B cell (primary cell): ENCODE data around the gene C19orf47. TPM values are rescaled to one million over a fixed set of nuclear protein-coding genes. Genes with fewer than 3 reads are reported as not detected.

Experiments
- ATAC-seq: fragments of 200-7000 bp; cut with Tn5 transposase; one replicate; pipeline ENCODE4 v1.10.0; 2021; ENCODE audit warnings: low read depth, mild to moderate bottlenecking, moderate number of reproducible peaks, moderate library complexity
- CTCF ChIA-PET: fragments of 350-600 bp; sonication (Branson Sonifier 250); formaldehyde crosslinking; loops from one replicate; lab custom pipeline; 2021; ENCODE audit warnings: antibody characterized with exemption, inconsistent platforms; lab: Charles Lee
- POLR2A ChIA-PET: fragments of 350-600 bp; sonication (Branson Sonifier 250); formaldehyde crosslinking; loops from one replicate; lab custom pipeline; 2021; ENCODE audit warnings: antibody characterized with exemption; lab: Charles Lee
- DNase-seq: peaks from one replicate; pipeline ENCODE4 v3.0.0; 2013
- H2AFZ ChIP-seq: 2 replicates; pipeline ENCODE4 v1.6.1; 2012; ENCODE audit warnings: mild to moderate bottlenecking, low read depth, low read length; ENCODE audit not compliant: insufficient read depth, poor library complexity, severe bottlenecking
- H3K27ac ChIP-seq, 2 donors: 1 replicate in 1 of 2; 2 replicates in 1 of 2; pipeline ENCODE4 v1.5.1; 2012 to 2013; ENCODE audit warnings: low read length in 2 of 2, mild to moderate bottlenecking in 2 of 2, moderate library complexity in 1 of 2
- H3K27me3 ChIP-seq, 4 experiments: fragments of 200-600 bp in 1 of 4; sonication (generic) in 1 of 4; replicated peaks in 1 of 4; 1 replicate in 2 of 4; 2 replicates in 2 of 4; pipeline versions ENCODE4 v1.6.1 to v1.7.0; 2013 to 2016; ENCODE audit warnings: low read length in 3 of 4, mild to moderate bottlenecking in 2 of 4, mixed read lengths in 1 of 4, moderate library complexity in 1 of 4; ENCODE audit not compliant: insufficient read depth in 4 of 4, control insufficient read depth in 3 of 4; ENCODE audit errors: control extremely low read depth in 1 of 4
- H3K36me3 ChIP-seq, 2 experiments: replicated peaks in 1 of 2; 1 replicate in 1 of 2; 2 replicates in 1 of 2; pipeline versions ENCODE4 v1.6.1 to v1.7.1; 2013; ENCODE audit warnings: low read length in 1 of 2; ENCODE audit not compliant: insufficient read depth in 2 of 2, control insufficient read depth in 1 of 2; ENCODE audit errors: control extremely low read depth in 1 of 2, extremely low read depth in 1 of 2
- H3K4me1 ChIP-seq, 2 donors: fragments of 200-600 bp in 1 of 2; sonication (generic) in 1 of 2; 1 replicate in 1 of 2; 2 replicates in 1 of 2; pipeline versions ENCODE4 v1.5.1 to v1.6.1; 2013 to 2017; ENCODE audit warnings: low read length in 2 of 2; ENCODE audit not compliant: control insufficient read depth in 2 of 2, insufficient read depth in 2 of 2
- H3K4me2 ChIP-seq: replicated peaks from 2 replicates; pipeline ENCODE3; 2012; ENCODE audit warnings: mild to moderate bottlenecking, low read depth, low read length; ENCODE audit not compliant: poor library complexity, severe bottlenecking
- H3K4me3 ChIP-seq, 5 experiments: fragments of 200-600 bp in 1 of 5; sonication (generic) in 1 of 5; 1 replicate in 3 of 5; 2 replicates in 2 of 5; pipeline versions ENCODE4 v1.5.1 to v1.7.0; 2011 to 2016; ENCODE audit warnings: low read length in 4 of 5, mild to moderate bottlenecking in 4 of 5, low read depth in 2 of 5, control low read depth in 1 of 5, moderate library complexity in 1 of 5; ENCODE audit not compliant: insufficient read depth in 1 of 5; ENCODE audit errors: control extremely low read depth in 1 of 5, extremely low read depth in 1 of 5
- H3K79me2 ChIP-seq: fragments of 200-600 bp; sonication (generic); one replicate; pipeline ENCODE4 v1.6.0; 2016; ENCODE audit warnings: low read length; ENCODE audit not compliant: control insufficient read depth, insufficient read depth
- H3K9ac ChIP-seq: fragments of 200-600 bp; sonication (generic); 2 replicates; pipeline ENCODE4 v1.6.1; 2017; ENCODE audit warnings: mild to moderate bottlenecking, low read length, moderate library complexity
- H3K9me3 ChIP-seq, 3 donors: one replicate each; pipeline versions ENCODE4 v1.6.1 to v1.7.1; 2013; ENCODE audit warnings: low read length in 2 of 3; ENCODE audit not compliant: control insufficient read depth in 2 of 3, insufficient read depth in 1 of 3; ENCODE audit errors: control extremely low read depth in 1 of 3
- H4K20me1 ChIP-seq: 2 replicates; pipeline ENCODE4 v1.6.0; 2012; ENCODE audit warnings: mild to moderate bottlenecking, low read length; ENCODE audit not compliant: insufficient read depth, control insufficient read depth, poor library complexity, severe bottlenecking
- H3K27ac Mint-ChIP-seq: one replicate; pipeline ENCODE4 v1.8.0; 2021; ENCODE audit warnings: mixed read lengths
- H3K27me3 Mint-ChIP-seq: one replicate; pipeline ENCODE4 v1.8.0; 2021; ENCODE audit warnings: mixed read lengths
- H3K4me1 Mint-ChIP-seq: one replicate; pipeline ENCODE4 v1.8.0; 2021; ENCODE audit warnings: mixed read lengths
- H3K4me3 Mint-ChIP-seq: one replicate; pipeline ENCODE4 v1.8.0; 2021; ENCODE audit warnings: mixed read lengths
- H3K9me3 Mint-ChIP-seq: one replicate; pipeline ENCODE4 v1.8.0; 2022; ENCODE audit warnings: mixed read lengths; ENCODE audit not compliant: insufficient read depth
- EZH2 ChIP-seq: IDR thresholded peaks from 2 replicates; pipeline ENCODE4 v1.6.1; 2012; ENCODE audit warnings: borderline replicate concordance, low read depth, mild to moderate bottlenecking, moderate library complexity, low read length; ENCODE audit not compliant: insufficient read depth, poor library complexity, severe bottlenecking
- WGBS: methylation state at CpG from one replicate; pipeline ENCODE4 v1.1.5; 2013; ENCODE audit warnings: missing lambda C conversion rate; ENCODE audit not compliant: insufficient coverage; 5-methylcytosine and 5-hydroxymethylcytosine counted together
- intact Hi-C: fragments of 100-400 bp; cut with micrococcal nuclease; formaldehyde crosslinking; loops from one replicate; pipeline ENCODE4 v1.10.0; 2022
- polyA plus RNA-seq: library from polyadenylated mRNA; depleted of rRNA; stranded (reverse); fragments of >200 nt; gene quantifications from 2 replicates; pipeline ENCODE4 v1.2.3, GENCODE V29; 2012
- total RNA-seq, 2 donors: library from RNA; stranded (reverse); fragments of 120-200 nt in 1 of 2; gene quantifications; 1 replicate in 1 of 2; 2 replicates in 1 of 2; pipeline versions ENCODE4 v1.2.3 to v1.2.4, GENCODE V29; 2013 to 2022
- TF ChIP-seq, protein P1 (sequence below): fragments of 200-600 bp; IDR thresholded peaks from one replicate; pipeline ENCODE4 v1.8.0; 2022; ENCODE audit warnings: antibody characterized with exemption, mild to moderate bottlenecking

The C19orf47 gene
- total and polyA plus RNA-seq, 2 donors (not counting 1 experiment from before 2014, with no cell fraction given) = 12.7 to 16.7 TPM

DNA sequence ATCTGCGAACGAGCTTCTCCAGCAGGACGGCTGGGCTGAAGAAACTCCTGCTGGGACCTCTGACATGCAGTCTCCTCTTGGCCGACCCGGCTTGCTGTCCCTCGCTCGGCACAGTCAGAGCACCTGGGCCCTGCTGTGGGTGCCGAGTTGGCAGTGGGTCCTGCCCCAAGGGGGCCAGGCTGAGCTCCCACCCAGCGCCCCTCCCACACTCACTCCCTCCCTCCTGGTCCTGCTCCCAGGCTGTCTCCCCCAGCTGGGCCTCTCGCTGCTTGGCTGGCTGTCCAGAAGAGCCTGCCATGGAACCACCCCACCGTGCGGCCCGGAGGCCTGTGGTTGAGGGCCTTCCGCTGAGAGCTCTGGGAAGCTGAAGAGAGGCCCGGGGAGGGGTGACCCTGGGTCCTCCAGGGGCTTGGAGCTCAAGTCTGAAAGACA, 69.1 kb downstream of the C19orf47 start:
- Histone ChIP-seq H3K9ac (no peak overlapping the region), H3K4me2 (peak overlapping the region; percentile 67), H3K79me2 (peaks cover 98% of the 10 kb centered on the region), H4K20me1 (peaks cover 62% of the 10 kb centered on the region), H2AFZ (no peak overlapping the region), H3K9me3 (no peaks in the 10 kb centered on the region), H3K4me3 (no peak overlapping the region), H3K4me1 (peaks cover 61 to 78% of the 10 kb centered on the region in 2 donors), H3K36me3 (peaks cover 0 to 3% of the 10 kb centered on the region in 2 experiments), H3K27ac (peak overlapping the region; percentile 66 to 100), H3K27me3 (no peaks in the 10 kb centered on the region)
- Mint-ChIP-seq H3K27ac (no peak overlapping the region), H3K27me3 (no peaks in the 10 kb centered on the region), H3K4me3 (peak overlapping the region; percentile 32), H3K9me3 (no peaks in the 10 kb centered on the region), H3K4me1 (peaks cover 80% of the 10 kb centered on the region)
- POLR2A ChIA-PET = interaction anchor here (0.5 to 0.7 kb wide), 2 partner anchors 134 to 983 kb away, joined by 3 to 4 read pairs; no protein-coding TSS in a partner anchor
- DNase-seq = peak; percentile 16
- WGBS = 35% methylated on average over 13 of the region's 15 CpGs
- TF ChIP-seq, protein P1, sequence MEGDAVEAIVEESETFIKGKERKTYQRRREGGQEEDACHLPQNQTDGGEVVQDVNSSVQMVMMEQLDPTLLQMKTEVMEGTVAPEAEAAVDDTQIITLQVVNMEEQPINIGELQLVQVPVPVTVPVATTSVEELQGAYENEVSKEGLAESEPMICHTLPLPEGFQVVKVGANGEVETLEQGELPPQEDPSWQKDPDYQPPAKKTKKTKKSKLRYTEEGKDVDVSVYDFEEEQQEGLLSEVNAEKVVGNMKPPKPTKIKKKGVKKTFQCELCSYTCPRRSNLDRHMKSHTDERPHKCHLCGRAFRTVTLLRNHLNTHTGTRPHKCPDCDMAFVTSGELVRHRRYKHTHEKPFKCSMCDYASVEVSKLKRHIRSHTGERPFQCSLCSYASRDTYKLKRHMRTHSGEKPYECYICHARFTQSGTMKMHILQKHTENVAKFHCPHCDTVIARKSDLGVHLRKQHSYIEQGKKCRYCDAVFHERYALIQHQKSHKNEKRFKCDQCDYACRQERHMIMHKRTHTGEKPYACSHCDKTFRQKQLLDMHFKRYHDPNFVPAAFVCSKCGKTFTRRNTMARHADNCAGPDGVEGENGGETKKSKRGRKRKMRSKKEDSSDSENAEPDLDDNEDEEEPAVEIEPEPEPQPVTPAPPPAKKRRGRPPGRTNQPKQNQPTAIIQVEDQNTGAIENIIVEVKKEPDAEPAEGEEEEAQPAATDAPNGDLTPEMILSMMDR = no peak
- no peak for TF ChIP-seq EZH2
- intact Hi-C loops = no loop called here
- CTCF ChIA-PET = interaction anchor here (1.3 to 1.8 kb wide), 3 partner anchors 15 to 139 kb away, joined by 4 to 7 read pairs (median 4); no protein-coding TSS in a partner anchor
- no peak for ATAC-seq

DNA sequence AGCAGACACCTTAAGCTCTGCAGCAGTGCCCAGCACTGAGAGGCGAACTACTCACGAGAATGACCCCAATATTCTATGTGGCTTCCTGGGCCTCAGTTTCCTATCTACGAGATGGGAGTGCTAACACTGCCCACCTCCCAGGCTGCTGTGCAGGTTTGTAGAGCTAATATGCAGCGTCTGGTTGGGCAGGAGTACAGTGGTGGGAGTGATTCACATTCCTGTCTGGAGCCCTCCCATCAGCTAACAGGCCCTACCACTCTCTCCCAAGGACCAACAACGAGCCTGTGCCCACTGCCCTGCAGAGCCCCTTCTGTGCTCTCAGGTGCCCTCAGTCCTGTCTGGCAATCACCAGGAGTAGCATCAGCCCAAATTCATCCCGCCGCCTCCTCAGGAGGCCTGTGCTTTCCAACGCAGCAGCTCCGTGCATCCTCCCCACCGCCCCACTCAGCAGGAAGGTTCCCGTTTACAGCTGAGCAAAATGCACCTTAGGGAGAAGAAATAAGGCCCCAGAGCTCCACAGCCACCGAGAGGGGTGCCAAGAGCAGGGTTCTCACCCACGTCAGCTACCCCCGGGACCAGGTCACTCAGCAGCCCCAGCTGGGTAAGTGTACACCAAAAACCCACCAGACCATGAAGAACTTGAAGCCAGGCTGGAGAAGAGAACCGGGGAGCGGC, 69.7 kb downstream of the C19orf47 start:
- peaks cover 98% of the 10 kb centered on the region for H3K79me2 ChIP-seq
- DNase-seq (no peak), ATAC-seq (no peak)
- no peak overlapping the region for H2AFZ ChIP-seq
- H3K27me3 Mint-ChIP-seq = no peaks in the 10 kb centered on the region
- H3K9ac ChIP-seq = no peak overlapping the region
- WGBS = 68% methylated on average over 13 of the region's 16 CpGs
- H3K4me3 ChIP-seq = no peak overlapping the region
- no peaks in the 10 kb centered on the region for H3K9me3 ChIP-seq
- H3K4me3 Mint-ChIP-seq = peak overlapping the region; percentile 32
- intact Hi-C loops = no loop called here
- CTCF ChIA-PET = interaction anchor here (1.3 to 1.8 kb wide), 3 partner anchors 14 to 138 kb away, joined by 4 to 7 read pairs (median 4); no protein-coding TSS in a partner anchor
- H3K27ac Mint-ChIP-seq = peak overlapping the region; percentile 77
- peaks cover 58 to 75% of the 10 kb centered on the region in 2 donors for H3K4me1 ChIP-seq
- H3K27me3 ChIP-seq = no peaks in the 10 kb centered on the region
- peak overlapping the region; percentile 66 to 100 for H3K27ac ChIP-seq
- H3K4me2 ChIP-seq = peak overlapping the region; percentile 67
- POLR2A ChIA-PET = no interaction called here
- H4K20me1 ChIP-seq = peaks cover 69% of the 10 kb centered on the region
- H3K36me3 ChIP-seq = peaks cover 0 to 3% of the 10 kb centered on the region in 2 experiments
- TF ChIP-seq, protein P1 = no peak
- no peak for TF ChIP-seq EZH2
- no peaks in the 10 kb centered on the region for H3K9me3 Mint-ChIP-seq
- peaks cover 81% of the 10 kb centered on the region for H3K4me1 Mint-ChIP-seq
